ENCODE results near the gene MARCHF2. TPM values are rescaled to one million over a fixed set of nuclear protein-coding genes. Genes with fewer than 3 reads are reported as not detected.

The MARCHF2 gene
- total and polyA plus RNA-seq, 2 donors (not counting 1 experiment from before 2014, with no cell fraction given) = 22.9 to 52.6 TPM

- H3K4me2 ChIP-seq (replicated peaks; ENCODE audit: low read depth, low read length, poor library complexity, severe bottlenecking) = no peak overlapping the region
- H3K4me1 Mint-ChIP-seq = peaks cover 79% of the 10 kb centered on the region
- ChIA-PET CTCF (interaction anchor here (0.5 kb wide), 1 partner anchor 20 kb away, joined by 3 read pairs; no protein-coding TSS in a partner anchor), POLR2A (no interaction called here)
- H3K27me3 ChIP-seq (replicated peaks in 1 of 4; ENCODE audit: control extremely low read depth in 1 of 4, control insufficient read depth in 3 of 4, insufficient read depth in 4 of 4, low read length in 3 of 4) = no peaks in the 10 kb centered on the region
- no peaks in the 10 kb centered on the region for H3K27me3 Mint-ChIP-seq
- TF ChIP-seq CTCF (IDR thresholded peaks at IDR 0.05) = no peak
- TF ChIP-seq EZH2 (IDR thresholded peaks at IDR 0.05; ENCODE audit: borderline replicate concordance, insufficient read depth, low read depth, low read length, poor library complexity, severe bottlenecking) = no peak
- ATAC-seq (ENCODE audit: low read depth) = no peak
- H3K4me1 ChIP-seq (ENCODE audit: control insufficient read depth in 2 of 2, insufficient read depth in 2 of 2, low read length in 2 of 2) = peaks cover 48 to 56% of the 10 kb centered on the region in 2 donors
- no peak overlapping the region for H3K4me3 Mint-ChIP-seq
- no peak overlapping the region for H3K27ac ChIP-seq (ENCODE audit: low read length in 2 of 2)
- peaks cover 99% of the 10 kb centered on the region for H3K79me2 ChIP-seq (ENCODE audit: control insufficient read depth, insufficient read depth, low read length)
- H3K4me3 ChIP-seq (ENCODE audit: control extremely low read depth in 1 of 5, extremely low read depth in 1 of 5, insufficient read depth in 1 of 5, low read depth in 2 of 5, low read length in 4 of 5) = no peak overlapping the region
- no peak overlapping the region for H3K9ac ChIP-seq (ENCODE audit: low read length)
- intact Hi-C loops (cut with micrococcal nuclease) = no loop called here
- H3K27ac Mint-ChIP-seq = no peak overlapping the region
- no peaks in the 10 kb centered on the region for H3K9me3 ChIP-seq (ENCODE audit: control extremely low read depth in 1 of 3, control insufficient read depth in 2 of 3, insufficient read depth in 1 of 3, low read length in 2 of 3)
- no peaks in the 10 kb centered on the region for H3K9me3 Mint-ChIP-seq (ENCODE audit: insufficient read depth)
- peaks cover 98% of the 10 kb centered on the region for H4K20me1 ChIP-seq (ENCODE audit: control insufficient read depth, insufficient read depth, low read length, poor library complexity, severe bottlenecking)
- WGBS (ENCODE audit: insufficient coverage) = no CpG with 5 or more reads among the region's 1 CpG
- no peak for DNase-seq
- no peak overlapping the region for H2AFZ ChIP-seq (ENCODE audit: insufficient read depth, low read depth, low read length, poor library complexity, severe bottlenecking)
- peaks cover 4 to 81% of the 10 kb centered on the region in 2 experiments for H3K36me3 ChIP-seq (replicated peaks in 1 of 2; ENCODE audit: control extremely low read depth in 1 of 2, control insufficient read depth in 1 of 2, extremely low read depth in 1 of 2, insufficient read depth in 2 of 2, low read length in 1 of 2)
These were observed 41.1 kb downstream of the MARCHF2 start for GRCh38 chr19:8454218-8454617.

GRCh38 chr19:8455018-8455417 is 41.9 kb downstream of the MARCHF2 start:
- intact Hi-C loops (cut with micrococcal nuclease) = no loop called here
- H3K9ac ChIP-seq (ENCODE audit: low read length) = no peak overlapping the region
- H3K79me2 ChIP-seq (ENCODE audit: control insufficient read depth, insufficient read depth, low read length) = peaks cover 100% of the 10 kb centered on the region
- WGBS (ENCODE audit: insufficient coverage) = no CpG with 5 or more reads among the region's 5 CpGs
- H3K27me3 Mint-ChIP-seq = no peaks in the 10 kb centered on the region
- peaks cover 82% of the 10 kb centered on the region for H3K4me1 Mint-ChIP-seq
- no peak for ATAC-seq (ENCODE audit: low read depth)
- no peaks in the 10 kb centered on the region for H3K9me3 ChIP-seq (ENCODE audit: control extremely low read depth in 1 of 3, control insufficient read depth in 2 of 3, insufficient read depth in 1 of 3, low read length in 2 of 3)
- H3K36me3 ChIP-seq (replicated peaks in 1 of 2; ENCODE audit: control extremely low read depth in 1 of 2, control insufficient read depth in 1 of 2, extremely low read depth in 1 of 2, insufficient read depth in 2 of 2, low read length in 1 of 2) = peaks cover 4 to 86% of the 10 kb centered on the region in 2 experiments
- ChIA-PET POLR2A (no interaction called here), CTCF (no interaction called here)
- H2AFZ ChIP-seq (ENCODE audit: insufficient read depth, low read depth, low read length, poor library complexity, severe bottlenecking) = no peak overlapping the region
- peaks cover 99% of the 10 kb centered on the region for H4K20me1 ChIP-seq (ENCODE audit: control insufficient read depth, insufficient read depth, low read length, poor library complexity, severe bottlenecking)
- H3K4me3 ChIP-seq (ENCODE audit: control extremely low read depth in 1 of 5, extremely low read depth in 1 of 5, insufficient read depth in 1 of 5, low read depth in 2 of 5, low read length in 4 of 5) = no peak overlapping the region
- H3K9me3 Mint-ChIP-seq (ENCODE audit: insufficient read depth) = no peaks in the 10 kb centered on the region
- H3K27ac Mint-ChIP-seq = no peak overlapping the region
- H3K27me3 ChIP-seq (replicated peaks in 1 of 4; ENCODE audit: control extremely low read depth in 1 of 4, control insufficient read depth in 3 of 4, insufficient read depth in 4 of 4, low read length in 3 of 4) = no peaks in the 10 kb centered on the region
- peaks cover 43 to 52% of the 10 kb centered on the region in 2 donors for H3K4me1 ChIP-seq (ENCODE audit: control insufficient read depth in 2 of 2, insufficient read depth in 2 of 2, low read length in 2 of 2)
- no peak overlapping the region for H3K4me2 ChIP-seq (replicated peaks; ENCODE audit: low read depth, low read length, poor library complexity, severe bottlenecking)
- TF ChIP-seq CTCF (IDR thresholded peaks at IDR 0.05) (no peak), EZH2 (IDR thresholded peaks at IDR 0.05; ENCODE audit: borderline replicate concordance, insufficient read depth, low read depth, low read length, poor library complexity, severe bottlenecking) (no peak)
- peak overlapping the region in 1 of 2 donors; percentile 31 for H3K27ac ChIP-seq (ENCODE audit: low read length in 2 of 2)
- DNase-seq = no peak
- H3K4me3 Mint-ChIP-seq = no peak overlapping the region
